ENCODE data around the gene SPR.

The SPR gene

DNA sequence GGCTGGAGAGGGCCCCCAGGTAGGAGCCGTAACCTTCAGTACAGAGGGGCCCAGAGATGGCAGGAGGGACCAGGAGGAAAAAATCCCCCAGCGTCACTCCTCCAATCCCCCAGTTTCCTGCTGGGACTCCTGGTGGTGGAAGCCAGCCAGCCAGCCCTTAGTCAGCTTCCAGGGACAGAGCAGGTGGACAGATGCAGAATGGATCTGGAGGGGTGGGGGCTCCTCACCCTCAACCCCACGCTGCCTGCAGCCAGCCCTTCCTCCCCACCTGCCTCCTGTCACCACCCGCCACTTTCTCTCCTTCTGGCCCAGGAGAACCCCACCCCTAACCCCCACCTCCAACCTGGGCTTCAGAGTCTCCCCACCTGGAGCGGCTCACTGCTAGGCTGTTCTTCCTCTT, 51.2 kb downstream of the SPR start:
- H3K27ac Mint-ChIP-seq: no peak overlapping the region
- no peak overlapping the region for H3K4me3 Mint-ChIP-seq
- H3K9me3 Mint-ChIP-seq: no peaks in the 10 kb centered on the region
- H3K27me3 Mint-ChIP-seq (ENCODE audit: low read depth): no peaks in the 10 kb centered on the region
- H3K4me1 Mint-ChIP-seq (ENCODE audit: low read depth): no peaks in the 10 kb centered on the region
- H3K36me3 Mint-ChIP-seq (ENCODE audit: low read depth): no peaks in the 10 kb centered on the region
- DNase-seq (ENCODE audit: low spot score): no peak

DNA sequence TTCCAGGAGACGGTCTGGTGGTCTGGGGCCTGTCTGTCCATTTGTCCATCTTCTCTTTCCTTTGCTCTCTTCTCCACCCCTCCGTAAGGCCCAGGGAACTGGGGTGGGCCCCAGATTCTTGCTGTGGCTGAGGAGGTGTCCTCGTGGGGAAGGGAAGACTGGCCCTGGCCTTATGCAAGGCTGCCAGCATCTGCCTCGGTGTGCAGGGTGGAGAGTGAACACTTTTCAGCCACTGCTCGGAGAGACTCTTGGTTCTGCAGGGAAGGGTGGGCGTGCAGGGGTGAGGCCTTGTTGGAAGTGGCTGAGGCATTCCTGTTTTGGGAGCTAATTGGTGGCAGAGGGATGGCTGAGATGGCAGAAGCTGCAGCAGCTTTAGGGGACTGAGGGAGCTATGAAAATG, 53.2 kb downstream of the SPR start:
- DNase-seq (ENCODE audit: low spot score): no peak
- Mint-ChIP-seq H3K9me3 (no peaks in the 10 kb centered on the region), H3K4me3 (no peak overlapping the region), H3K27me3 (ENCODE audit: low read depth) (no peaks in the 10 kb centered on the region), H3K36me3 (ENCODE audit: low read depth) (no peaks in the 10 kb centered on the region), H3K27ac (no peak overlapping the region), H3K4me1 (ENCODE audit: low read depth) (no peaks in the 10 kb centered on the region)

DNA sequence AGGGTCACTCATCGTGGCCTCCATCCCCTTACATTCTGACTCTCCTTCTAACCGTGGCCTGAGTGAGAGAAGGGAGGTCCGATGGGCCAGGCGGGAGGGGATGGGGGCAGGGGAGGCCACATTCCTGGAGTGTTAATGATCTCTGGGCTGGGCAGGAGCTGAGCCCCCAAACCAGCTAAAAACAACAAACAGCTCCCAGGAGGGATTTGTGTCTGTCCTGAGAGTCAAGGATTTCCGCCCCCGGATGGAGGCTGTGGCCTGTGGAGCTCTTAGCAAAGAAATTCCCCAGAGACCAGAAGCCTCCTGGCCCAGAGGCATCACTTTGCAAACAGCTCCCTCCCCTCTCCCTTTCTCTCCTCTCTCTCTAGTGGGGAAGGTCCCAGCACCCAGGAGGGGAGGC, 53.6 kb downstream of the SPR start:
- no peaks in the 10 kb centered on the region for H3K27me3 Mint-ChIP-seq (ENCODE audit: low read depth)
- H3K9me3 Mint-ChIP-seq: no peaks in the 10 kb centered on the region
- no peak for DNase-seq (ENCODE audit: low spot score)
- H3K27ac Mint-ChIP-seq: no peak overlapping the region
- H3K4me3 Mint-ChIP-seq: no peak overlapping the region
- H3K36me3 Mint-ChIP-seq (ENCODE audit: low read depth): no peaks in the 10 kb centered on the region
- H3K4me1 Mint-ChIP-seq (ENCODE audit: low read depth): no peaks in the 10 kb centered on the region
